ENCODE results near the gene CACNA2D3. TPM values are rescaled to one million over a fixed set of nuclear protein-coding genes. Genes with fewer than 3 reads are reported as not detected.
"Not testable (repeated sequence)": the region's sequence is repeated elsewhere in the genome, so short reads cannot be mapped to it uniquely, and the experiment has no call there.

The CACNA2D3 gene
- total RNA-seq, 1 experiment from 2014 or later = not detected

DNA sequence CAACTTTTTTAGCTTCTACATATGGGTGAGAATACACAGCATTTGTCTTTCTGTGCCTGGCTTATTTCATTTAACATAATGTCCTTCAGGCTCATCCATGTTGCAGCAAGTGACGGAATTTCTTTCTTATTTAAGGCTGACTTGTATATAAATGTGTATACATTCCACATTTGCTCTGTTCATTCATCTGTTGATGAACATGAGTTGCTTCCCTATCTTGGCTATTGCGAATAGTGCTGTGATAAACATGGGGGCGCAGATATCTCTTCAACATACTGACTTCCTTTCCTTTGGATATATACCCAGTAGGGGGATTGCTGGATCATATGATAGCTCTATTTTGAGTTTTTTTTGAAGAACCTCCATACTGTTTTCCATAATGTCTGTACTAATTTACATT lies 332.5 kb downstream of the CACNA2D3 start:
- Histone ChIP-seq H3K79me2 (ENCODE audit: low read length) (no peaks in the 10 kb centered on the region), H3F3A (ENCODE audit: low read length, unreplicated experiment) (no peaks in the 10 kb centered on the region), H3K9me2 (replicated peaks; ENCODE audit: low read length) (no peaks in the 10 kb centered on the region), H3K4me1 (ENCODE audit: insufficient read depth, low read length) (no peaks in the 10 kb centered on the region), H4K20me1 (ENCODE audit: low read length) (no peaks in the 10 kb centered on the region), H3K36me3 (ENCODE audit: low read depth, low read length) (no peaks in the 10 kb centered on the region), H3K4me2 (ENCODE audit: low read length) (no peak overlapping the region), H3K9me3 (ENCODE audit: low read length) (peaks cover 9% of the 10 kb centered on the region; the same call in 1 of the 2 replicates), H3K4me3 (ENCODE audit: low read length) (no peak overlapping the region), H3K9ac (ENCODE audit: low read length) (no peak overlapping the region), H3K27me3 (ENCODE audit: low read length) (no peaks in the 10 kb centered on the region), H3K27ac (ENCODE audit: low read length) (no peak overlapping the region), H2AFZ (ENCODE audit: low read length) (no peak overlapping the region)
- ChIA-PET CTCF (no interaction called here), POLR2A (ENCODE audit: unreplicated experiment) (no interaction called here)
- intact Hi-C loops (cut with micrococcal nuclease) = no loop called here
- DNase-seq = no peak
- ATAC-seq = no peak
- TF ChIP-seq EZH2 (IDR thresholded peaks at IDR 0.05; ENCODE audit: low read length, unreplicated experiment) (no peak), EZH2phosphoT487 (IDR thresholded peaks at IDR 0.05; ENCODE audit: borderline replicate concordance, low read length) (no peak)
- TF ChIP-seq, protein P1, sequence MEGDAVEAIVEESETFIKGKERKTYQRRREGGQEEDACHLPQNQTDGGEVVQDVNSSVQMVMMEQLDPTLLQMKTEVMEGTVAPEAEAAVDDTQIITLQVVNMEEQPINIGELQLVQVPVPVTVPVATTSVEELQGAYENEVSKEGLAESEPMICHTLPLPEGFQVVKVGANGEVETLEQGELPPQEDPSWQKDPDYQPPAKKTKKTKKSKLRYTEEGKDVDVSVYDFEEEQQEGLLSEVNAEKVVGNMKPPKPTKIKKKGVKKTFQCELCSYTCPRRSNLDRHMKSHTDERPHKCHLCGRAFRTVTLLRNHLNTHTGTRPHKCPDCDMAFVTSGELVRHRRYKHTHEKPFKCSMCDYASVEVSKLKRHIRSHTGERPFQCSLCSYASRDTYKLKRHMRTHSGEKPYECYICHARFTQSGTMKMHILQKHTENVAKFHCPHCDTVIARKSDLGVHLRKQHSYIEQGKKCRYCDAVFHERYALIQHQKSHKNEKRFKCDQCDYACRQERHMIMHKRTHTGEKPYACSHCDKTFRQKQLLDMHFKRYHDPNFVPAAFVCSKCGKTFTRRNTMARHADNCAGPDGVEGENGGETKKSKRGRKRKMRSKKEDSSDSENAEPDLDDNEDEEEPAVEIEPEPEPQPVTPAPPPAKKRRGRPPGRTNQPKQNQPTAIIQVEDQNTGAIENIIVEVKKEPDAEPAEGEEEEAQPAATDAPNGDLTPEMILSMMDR (conservative IDR thresholded peaks at IDR 0.05; ENCODE audit: low read depth, low read length) = no peak
- no TSS peak for BruUV-seq (replicated peaks)

DNA sequence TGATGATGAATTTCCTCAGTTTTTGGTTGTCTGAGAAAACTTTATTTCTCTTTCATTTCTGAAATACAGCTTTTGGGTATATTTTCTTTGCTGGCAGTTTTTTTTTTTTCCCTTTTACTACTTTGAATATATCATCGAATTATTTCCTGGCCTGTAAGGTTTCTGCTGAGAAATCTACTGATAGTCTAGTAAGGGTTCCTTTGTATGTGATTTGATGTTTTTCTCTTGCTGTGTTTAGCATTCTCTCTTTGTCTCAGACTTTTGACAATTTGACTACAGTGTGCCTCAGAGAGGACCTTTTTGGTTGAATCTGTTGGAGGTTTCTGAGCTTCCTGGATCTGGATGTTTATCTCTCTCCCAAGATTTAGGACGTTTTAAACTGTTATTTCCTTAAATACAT lies 336.0 kb downstream of the CACNA2D3 start:
- H3K9me2 ChIP-seq (replicated peaks; ENCODE audit: low read length) = no peaks in the 10 kb centered on the region
- intact Hi-C loops (cut with micrococcal nuclease) = no loop called here
- H3K27me3 ChIP-seq (ENCODE audit: low read length) = no peaks in the 10 kb centered on the region
- H3K27ac ChIP-seq (ENCODE audit: low read length) = no peak overlapping the region
- H3K9me3 ChIP-seq (ENCODE audit: low read length) = peaks cover 9% of the 10 kb centered on the region; the same call in 1 of the 2 replicates
- no peak overlapping the region for H3K4me2 ChIP-seq (ENCODE audit: low read length)
- no peaks in the 10 kb centered on the region for H4K20me1 ChIP-seq (ENCODE audit: low read length)
- H3K4me1 ChIP-seq (ENCODE audit: insufficient read depth, low read length) = no peaks in the 10 kb centered on the region
- no peaks in the 10 kb centered on the region for H3K79me2 ChIP-seq (ENCODE audit: low read length)
- no peaks in the 10 kb centered on the region for H3K36me3 ChIP-seq (ENCODE audit: low read depth, low read length)
- ATAC-seq (no peak), DNase-seq (no peak)
- no peak overlapping the region for H2AFZ ChIP-seq (ENCODE audit: low read length)
- CTCF ChIA-PET = no interaction called here
- H3F3A ChIP-seq (ENCODE audit: low read length, unreplicated experiment) = no peaks in the 10 kb centered on the region
- POLR2A ChIA-PET (ENCODE audit: unreplicated experiment) = no interaction called here
- H3K4me3 ChIP-seq (ENCODE audit: low read length) = no peak overlapping the region
- H3K9ac ChIP-seq (ENCODE audit: low read length) = no peak overlapping the region
- BruUV-seq (replicated peaks) = no TSS peak
- TF ChIP-seq, protein P1 (conservative IDR thresholded peaks at IDR 0.05; ENCODE audit: low read depth, low read length) = no peak
- TF ChIP-seq EZH2phosphoT487 (IDR thresholded peaks at IDR 0.05; ENCODE audit: borderline replicate concordance, low read length) (no peak), EZH2 (IDR thresholded peaks at IDR 0.05; ENCODE audit: low read length, unreplicated experiment) (no peak)

DNA sequence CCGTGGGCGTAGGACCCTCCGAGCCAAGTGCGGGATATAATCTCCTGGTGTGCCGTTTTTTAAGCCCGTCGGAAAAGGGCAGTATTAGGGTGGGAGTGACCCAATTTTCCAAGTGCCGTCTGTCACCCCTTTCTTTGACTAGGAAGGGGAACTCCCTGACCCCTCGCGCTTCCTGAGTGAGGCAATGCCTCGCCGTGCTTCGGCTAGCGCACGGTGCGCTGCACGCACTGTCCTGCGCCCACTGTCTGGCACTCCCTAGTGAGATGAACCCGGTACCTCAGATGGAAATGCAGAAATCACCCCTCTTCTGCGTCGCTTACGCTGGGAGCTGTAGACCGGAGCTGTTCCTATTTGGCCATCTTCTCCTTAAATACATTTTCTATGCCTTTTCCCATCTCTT lies 342.2 kb downstream of the CACNA2D3 start:
- intact Hi-C loops (cut with micrococcal nuclease); H3K27me3 ChIP-seq (ENCODE audit: low read length); H3K4me1 ChIP-seq (ENCODE audit: insufficient read depth, low read length); DNase-seq; POLR2A ChIA-PET (ENCODE audit: unreplicated experiment); H4K20me1 ChIP-seq (ENCODE audit: low read length); H3K27ac ChIP-seq (ENCODE audit: low read length); H3K4me3 ChIP-seq (ENCODE audit: low read length); BruUV-seq (replicated peaks); H3K9ac ChIP-seq (ENCODE audit: low read length); H3K4me2 ChIP-seq (ENCODE audit: low read length); H2AFZ ChIP-seq (ENCODE audit: low read length); H3F3A ChIP-seq (ENCODE audit: low read length, unreplicated experiment); H3K36me3 ChIP-seq (ENCODE audit: low read depth, low read length); ATAC-seq; CTCF ChIA-PET; H3K9me2 ChIP-seq (replicated peaks; ENCODE audit: low read length); H3K79me2 ChIP-seq (ENCODE audit: low read length): not testable (repeated sequence)
- H3K9me3 ChIP-seq (ENCODE audit: low read length) = peaks cover 15% of the 10 kb centered on the region; the same call in 1 of the 2 replicates
